ENCODE data around the gene RAPGEF6.
"Not testable (repeated sequence)": the region's sequence is repeated elsewhere in the genome, so short reads cannot be mapped to it uniquely, and the experiment has no call there.

The RAPGEF6 gene

DNA sequence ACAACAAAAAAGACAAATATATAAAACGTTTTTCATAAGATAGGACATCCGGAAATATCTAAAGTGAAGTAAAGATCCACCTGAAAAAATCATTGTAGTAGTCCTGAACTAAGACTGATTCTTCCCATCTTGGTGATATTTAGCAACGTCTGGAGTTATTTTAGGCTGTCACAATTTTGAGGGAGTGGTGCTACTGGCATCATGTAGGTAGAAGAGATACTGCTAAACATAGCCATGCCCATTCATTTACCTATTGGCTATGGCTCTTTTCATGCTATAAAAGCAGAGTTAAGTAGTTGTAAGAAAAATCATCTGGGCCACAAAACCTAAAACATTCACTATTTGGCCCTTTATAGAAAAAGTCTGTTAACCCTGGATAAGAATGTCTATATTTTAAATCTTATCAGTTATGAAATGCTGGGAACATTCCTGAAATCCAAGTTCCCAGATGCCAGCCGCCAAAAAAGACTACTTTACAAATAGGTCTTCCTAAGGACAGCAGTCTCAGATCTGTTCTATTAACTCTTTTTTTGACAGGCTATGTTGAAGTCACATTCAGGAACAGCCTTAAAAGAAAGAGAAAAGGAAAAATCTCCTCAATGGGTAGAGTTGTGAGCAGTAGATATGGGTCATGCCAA, 27.0 kb downstream of the RAPGEF6 start:
- DNase-seq, result no peak

GRCh38 chr5:131607418-131607817, 27.6 kb downstream of the RAPGEF6 start:
- DNase-seq, result no peak

GRCh38 chr5:131605086-131605485, 29.9 kb downstream of the RAPGEF6 start:
- DNase-seq, result no peak

DNA sequence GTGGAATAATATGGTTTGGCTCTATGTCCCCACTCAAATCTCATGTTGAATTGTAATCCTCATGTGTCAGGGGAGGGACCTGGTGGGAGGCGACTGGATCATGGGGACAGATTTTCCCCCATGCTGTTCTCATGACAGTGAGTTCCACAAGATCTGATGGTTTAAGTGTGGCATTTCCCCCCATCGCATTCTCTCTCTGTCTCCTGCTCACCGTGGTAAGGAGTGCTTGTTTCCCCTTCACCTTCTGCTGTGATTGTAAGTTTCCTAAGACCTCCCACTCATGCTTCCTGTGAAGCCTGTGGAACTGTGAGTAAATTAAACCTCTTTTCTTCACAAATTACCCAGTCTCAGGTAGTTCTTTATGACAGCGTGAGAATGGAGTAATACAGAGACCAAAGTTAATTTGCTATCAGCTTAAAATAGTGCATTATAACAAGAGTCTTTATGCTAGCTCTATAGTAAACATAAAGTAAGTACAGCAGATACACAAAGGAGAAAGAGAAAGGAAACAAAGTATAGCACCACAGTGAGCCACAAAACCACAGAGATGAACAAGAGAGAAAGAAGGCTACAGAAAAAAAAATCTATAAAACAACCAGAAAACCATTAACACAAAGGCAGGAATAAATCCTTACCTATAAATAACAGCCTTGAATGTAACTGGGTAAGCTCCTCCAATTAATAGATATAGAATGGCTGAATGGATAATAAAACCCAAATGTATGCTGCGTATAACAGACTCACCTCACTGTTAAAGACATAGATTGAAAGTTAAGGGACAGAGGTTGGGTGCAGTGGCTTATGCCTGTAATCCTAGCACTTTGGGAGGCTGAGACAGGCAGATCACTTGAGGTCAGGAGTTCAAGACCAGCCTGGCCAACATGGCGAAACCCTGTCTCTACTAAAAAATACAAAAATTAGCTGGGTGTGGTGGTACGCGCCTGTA, 39.7 kb downstream of the RAPGEF6 start:
- DNase-seq, result no peak

- no peak for DNase-seq
These were observed 41.1 kb downstream of the RAPGEF6 start for GRCh38 chr5:131593921-131594320.

GRCh38 chr5:131593436-131593835, 41.6 kb downstream of the RAPGEF6 start:
- not testable (repeated sequence) for DNase-seq

DNA sequence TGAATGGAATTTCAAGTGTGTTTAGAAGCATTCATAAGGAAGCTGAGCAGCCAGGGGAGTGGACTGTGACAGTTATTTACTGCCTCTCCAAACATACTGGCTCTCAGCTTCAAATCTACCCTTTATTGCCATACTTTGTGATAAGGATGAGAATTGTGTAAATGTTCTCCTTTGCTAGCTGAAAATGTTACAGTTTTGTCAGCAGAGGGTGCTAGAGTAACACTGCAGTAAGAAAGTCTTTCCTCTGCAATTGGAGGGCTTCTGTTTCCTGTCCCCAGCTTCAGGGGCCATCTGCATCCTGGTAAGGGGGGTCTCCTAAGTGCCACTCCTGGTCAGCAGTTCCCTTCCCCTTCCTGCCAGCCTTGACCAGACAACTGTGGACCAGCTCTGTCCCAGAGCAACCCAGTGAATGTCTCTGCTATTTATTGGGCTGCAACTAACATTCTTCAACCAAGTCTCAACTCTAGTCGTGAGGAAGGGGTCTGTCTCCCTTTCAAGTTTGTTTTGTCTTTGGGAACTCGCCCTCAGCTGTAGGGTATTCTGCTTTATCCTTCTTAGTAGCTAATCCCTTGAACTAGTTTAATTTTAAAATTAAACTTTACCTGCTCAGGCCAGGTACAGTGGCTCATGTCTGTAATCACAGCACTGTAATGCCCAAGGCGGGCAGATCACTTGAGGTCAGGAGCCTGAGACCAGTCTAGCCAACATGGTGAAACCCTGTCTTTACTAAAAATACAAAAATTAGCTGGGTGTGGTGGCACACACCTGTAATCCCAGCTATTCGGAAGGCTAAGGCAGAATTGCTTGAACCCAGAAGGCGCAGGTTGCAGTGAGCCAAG, 45.3 kb downstream of the RAPGEF6 start:
- DNase-seq, result peak; percentile 40

DNA sequence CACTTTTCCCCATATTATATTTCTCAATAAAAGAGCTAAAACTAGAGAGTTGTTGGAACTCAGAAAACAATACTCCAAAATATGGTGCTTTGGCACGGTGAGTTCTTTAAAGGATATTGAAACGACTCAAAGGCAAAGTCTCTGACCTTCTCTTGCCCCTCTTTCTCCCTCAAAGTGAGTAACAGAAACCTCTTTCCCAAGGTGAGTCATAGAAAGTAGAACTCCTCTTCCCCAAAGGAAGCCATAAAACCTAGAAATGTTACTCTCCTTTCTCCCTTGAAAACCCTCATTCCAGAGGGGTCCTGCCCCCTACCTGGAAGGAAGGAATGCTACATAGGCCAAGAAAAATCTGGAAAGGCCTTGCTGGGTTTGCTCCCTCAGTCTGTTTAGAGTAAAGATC, 47.5 kb downstream of the RAPGEF6 start:
- no peak for DNase-seq

DNA sequence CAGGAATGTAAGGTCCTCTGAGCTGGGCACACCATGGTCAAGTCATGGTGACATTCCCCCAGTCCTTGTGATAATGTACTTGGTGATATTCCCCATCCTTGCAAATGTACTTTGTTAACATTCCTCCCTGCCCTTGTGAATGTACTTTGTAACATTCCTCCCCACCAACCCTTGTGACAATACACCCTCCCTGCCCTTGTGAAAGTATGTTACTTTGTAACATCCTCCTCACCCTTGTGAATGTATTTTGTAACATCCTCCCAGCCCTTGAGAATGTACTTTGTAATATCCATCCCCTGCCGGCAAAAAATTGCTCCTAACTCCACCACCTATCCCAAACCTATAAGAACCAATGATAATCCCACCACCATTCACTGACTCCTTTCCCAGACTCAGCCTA, 53.3 kb downstream of the RAPGEF6 start:
- DNase-seq, result peak; percentile 35

- no peak for DNase-seq
These were observed 54.9 kb downstream of the RAPGEF6 start for GRCh38 chr5:131579917-131580671.

DNA sequence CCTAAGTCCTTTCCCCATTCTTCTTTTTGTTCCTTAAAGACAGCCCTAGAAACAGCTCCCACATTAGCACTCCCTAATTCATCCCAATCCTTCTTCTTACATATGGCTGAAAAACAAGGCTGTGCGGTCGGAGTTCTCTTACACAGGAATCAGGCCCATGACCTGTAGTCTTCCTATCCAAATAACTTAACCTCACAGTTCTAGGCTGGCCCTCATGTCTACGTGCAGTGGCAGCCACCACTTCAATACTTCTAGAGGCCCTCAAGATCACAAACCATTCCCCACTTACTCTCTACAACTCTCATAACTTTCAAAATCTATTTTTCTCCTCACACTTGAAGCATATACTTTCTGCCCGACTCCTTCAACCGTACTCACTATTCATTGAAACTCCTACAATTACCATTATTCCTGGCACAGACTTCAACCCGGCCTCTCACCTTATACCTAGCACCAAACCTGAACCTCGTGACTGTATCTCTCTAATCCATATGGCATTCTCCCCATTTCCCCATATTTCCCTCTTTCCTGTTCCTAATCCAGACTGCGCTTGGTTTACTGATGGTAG, 59.3 kb downstream of the RAPGEF6 start:
- DNase-seq, result no peak

- no peak for DNase-seq
These were observed 63.3 kb downstream of the RAPGEF6 start for GRCh38 chr5:131571669-131572168.

DNA sequence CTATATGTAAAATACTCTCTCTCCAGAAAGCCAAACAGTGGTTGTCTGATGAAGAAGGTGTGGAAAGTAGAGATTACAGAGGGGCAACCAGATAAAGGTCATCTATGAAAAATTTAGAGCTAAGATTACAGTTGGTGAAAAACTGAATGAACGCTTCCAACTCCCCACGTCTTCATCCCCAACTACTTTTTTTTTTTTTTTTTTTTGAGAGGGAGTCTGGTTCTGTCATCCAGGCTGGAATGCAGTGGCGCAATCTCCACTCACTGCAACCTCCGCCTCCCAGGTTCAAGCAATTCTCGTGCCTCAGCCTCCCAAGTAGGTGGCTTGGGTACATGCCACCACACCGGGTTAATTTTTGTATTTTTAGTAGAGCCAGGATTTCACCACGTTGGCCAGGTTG, 64.3 kb downstream of the RAPGEF6 start:
- DNase-seq, result no peak

- DNase-seq, result no peak
These were observed 70.8 kb downstream of the RAPGEF6 start for GRCh38 chr5:131564229-131564652.

- no peak for DNase-seq
These were observed 71.4 kb downstream of the RAPGEF6 start for GRCh38 chr5:131563434-131564228.

DNA sequence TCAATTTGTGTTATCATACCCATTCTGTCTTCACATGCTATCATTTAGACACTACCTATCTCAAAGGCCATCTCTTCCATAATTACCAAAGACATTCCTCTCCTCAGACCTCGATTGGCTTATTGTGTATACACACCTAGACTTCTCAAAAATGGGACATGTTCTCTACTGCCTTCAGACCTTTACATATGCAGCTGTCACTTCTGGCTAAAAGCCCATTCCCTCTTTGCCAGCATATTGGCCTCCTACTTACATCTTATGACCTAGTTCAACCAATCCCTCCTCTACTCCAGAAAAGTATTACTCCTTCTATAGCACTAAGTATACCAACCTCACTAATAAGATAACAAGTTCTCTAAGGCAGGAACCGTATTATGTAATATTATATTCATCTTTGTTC, 84.4 kb downstream of the RAPGEF6 start:
- no peak for DNase-seq

- DNase-seq, result no peak
These were observed 86.9 kb downstream of the RAPGEF6 start for GRCh38 chr5:131548176-131548575.

- DNase-seq, result no peak
These were observed 89.2 kb downstream of the RAPGEF6 start for GRCh38 chr5:131545845-131546244.

GRCh38 chr5:131542723-131543122, 92.3 kb downstream of the RAPGEF6 start:
- DNase-seq, result no peak

DNA sequence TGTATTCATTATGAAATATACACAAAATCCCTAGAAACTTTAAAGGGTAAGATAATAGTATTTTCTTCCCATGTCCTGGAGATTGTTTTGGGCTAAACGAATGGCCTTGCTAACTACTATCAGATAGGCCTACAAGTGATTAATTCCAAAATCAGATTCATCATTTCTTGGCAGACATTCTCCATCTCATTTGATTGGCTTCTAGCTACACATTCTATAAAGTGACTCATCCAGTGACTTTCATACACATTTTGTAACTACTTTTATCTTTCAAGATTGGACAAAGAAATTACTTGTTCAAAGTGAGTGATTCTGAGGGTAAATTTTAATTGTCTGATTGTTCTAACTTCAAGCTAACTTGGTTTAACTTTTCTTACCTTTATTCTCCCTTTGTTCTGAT, 93.3 kb downstream of the RAPGEF6 start:
- DNase-seq, result no peak

- no peak for DNase-seq
These were observed 94.0 kb downstream of the RAPGEF6 start for GRCh38 chr5:131541071-131541470.
